ENCODE measurements around the gene COMMD10.

GRCh38 chr5:116303340-116303739 lies 218.5 kb downstream of the COMMD10 start:
- no peak for TF ChIP-seq POLR2AphosphoS5 (IDR thresholded peaks at IDR 0.05)
- no peak for TF ChIP-seq CTCF (IDR thresholded peaks at IDR 0.05; ENCODE audit: poor library complexity, severe bottlenecking)
- TF ChIP-seq TAF1 (IDR thresholded peaks at IDR 0.05; ENCODE audit: low read depth): no peak
- no peak for TF ChIP-seq EP300 (conservative IDR thresholded peaks at IDR 0.05; ENCODE audit: poor library complexity, severe bottlenecking)
- no peak for TF ChIP-seq REST (IDR thresholded peaks at IDR 0.05; ENCODE audit: borderline replicate concordance)
- no peak for TF ChIP-seq MXI1 (conservative IDR thresholded peaks at IDR 0.05; ENCODE audit: poor library complexity, severe bottlenecking)
- no peak for TF ChIP-seq EZH2 (IDR thresholded peaks at IDR 0.05; ENCODE audit: borderline replicate concordance, insufficient read depth, low read length, poor library complexity, severe bottlenecking)

All from neural cell (in vitro differentiated cells).